ENCODE data around the gene DOCK6.

The DOCK6 gene

GRCh38 chr19:11221082-11221598, 41.2 kb downstream of the DOCK6 start:
- FAIRE-seq = no peak

- no peak for FAIRE-seq
Measured at GRCh38 chr19:11214387-11214786, 47.9 kb downstream of the DOCK6 start.

- no peak for FAIRE-seq
Measured at GRCh38 chr19:11210656-11210928, 51.7 kb downstream of the DOCK6 start.

GRCh38 chr19:11209839-11210655, 52.3 kb downstream of the DOCK6 start:
- FAIRE-seq = no peak

GRCh38 chr19:11208561-11209471, 53.5 kb downstream of the DOCK6 start:
- FAIRE-seq = no peak

- FAIRE-seq = no peak
Measured at GRCh38 chr19:11205939-11206570, 56.3 kb downstream of the DOCK6 start.

DNA sequence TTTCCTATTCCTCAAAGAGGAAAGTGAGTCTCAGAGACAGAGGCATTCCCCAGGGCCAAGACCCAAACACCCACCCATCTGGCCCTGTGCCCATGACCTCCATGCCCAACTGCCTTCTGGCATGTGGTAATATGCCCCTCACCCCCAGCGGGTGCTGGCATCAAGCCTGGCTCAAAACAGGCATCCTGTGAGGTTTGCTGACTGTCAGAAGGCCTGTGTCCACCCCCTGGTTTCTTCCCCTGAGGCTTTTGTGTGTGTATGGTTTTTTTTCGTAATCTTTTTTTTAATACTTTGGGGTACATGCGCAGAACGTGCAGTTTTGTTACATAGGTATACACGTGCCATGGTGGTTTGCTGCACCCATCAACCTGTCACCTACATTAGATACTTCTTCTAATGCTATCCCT, 57.4 kb downstream of the DOCK6 start:
- no peak for FAIRE-seq

DNA sequence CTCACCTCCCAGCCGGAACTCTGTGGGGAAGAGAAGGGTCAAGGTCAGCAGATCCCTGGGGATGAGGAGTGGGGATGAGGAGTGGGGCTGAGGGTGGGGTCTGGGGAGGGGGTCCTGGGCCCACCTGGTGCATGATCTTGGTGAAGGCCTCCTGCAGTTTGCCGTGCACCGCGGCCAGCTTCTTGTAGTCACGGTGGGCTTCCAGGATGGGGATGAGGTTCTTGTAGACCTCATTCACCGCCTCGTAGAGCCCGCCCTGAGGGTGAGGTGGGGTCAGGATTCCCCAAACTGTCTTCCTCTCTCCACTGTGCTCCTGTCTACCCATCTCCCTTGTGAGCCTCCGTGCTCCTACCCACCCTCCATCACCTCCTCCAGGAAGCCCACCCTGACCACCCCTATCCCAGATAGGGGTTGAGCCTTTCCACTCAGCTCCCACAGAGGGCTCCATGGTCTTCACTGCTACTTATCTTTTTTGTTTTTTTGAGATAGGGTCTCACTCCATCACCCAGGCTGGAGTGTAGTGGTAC, 58.2 kb downstream of the DOCK6 start:
- no peak for FAIRE-seq

DNA sequence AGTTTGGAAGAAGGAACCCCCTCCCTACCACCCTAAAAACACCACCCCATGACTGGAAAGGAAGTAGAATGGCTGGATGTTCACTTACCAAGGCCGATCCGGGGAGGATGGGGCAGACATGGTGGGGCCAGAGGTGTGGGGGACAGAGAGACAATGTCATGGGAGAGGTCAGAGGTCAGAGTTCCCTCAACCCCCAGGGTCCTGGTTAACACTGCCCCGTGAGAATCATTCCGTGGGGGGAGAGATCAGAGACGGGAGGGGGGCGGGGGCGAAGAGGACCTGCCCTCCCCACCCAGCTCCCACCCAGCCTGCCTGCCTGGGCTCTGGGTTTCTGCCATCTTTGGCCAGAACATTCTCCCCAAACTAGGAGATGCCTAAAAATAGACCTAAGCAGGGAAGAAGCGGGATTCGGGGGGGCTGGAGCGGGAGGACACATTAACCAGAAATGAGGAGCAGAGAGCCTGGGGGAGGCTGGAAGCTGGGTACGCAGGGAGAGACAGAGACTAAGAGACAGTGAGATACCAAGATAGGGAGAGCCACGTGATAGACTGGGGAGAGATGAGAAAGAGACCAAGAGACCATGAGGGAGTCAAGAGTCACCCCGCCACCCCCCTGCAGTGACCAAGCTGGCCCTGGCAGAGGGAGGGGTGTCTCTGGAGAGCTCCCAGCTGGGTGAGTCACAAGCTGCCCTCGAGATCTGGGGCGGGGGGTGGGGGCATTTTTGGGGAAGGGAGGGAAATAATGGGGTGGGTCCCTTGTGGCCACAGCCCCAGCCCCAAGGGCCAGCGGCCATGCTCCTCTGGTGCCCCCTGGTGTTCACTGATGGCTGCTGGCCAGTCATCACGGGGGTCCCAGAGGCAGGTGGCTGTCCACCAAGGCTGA, 58.9 kb downstream of the DOCK6 start:
- no peak for FAIRE-seq

- no peak for FAIRE-seq
Measured at GRCh38 chr19:11202488-11203193, 59.7 kb downstream of the DOCK6 start.

- FAIRE-seq = no peak
Measured at GRCh38 chr19:11201791-11202190, 60.5 kb downstream of the DOCK6 start.

DNA sequence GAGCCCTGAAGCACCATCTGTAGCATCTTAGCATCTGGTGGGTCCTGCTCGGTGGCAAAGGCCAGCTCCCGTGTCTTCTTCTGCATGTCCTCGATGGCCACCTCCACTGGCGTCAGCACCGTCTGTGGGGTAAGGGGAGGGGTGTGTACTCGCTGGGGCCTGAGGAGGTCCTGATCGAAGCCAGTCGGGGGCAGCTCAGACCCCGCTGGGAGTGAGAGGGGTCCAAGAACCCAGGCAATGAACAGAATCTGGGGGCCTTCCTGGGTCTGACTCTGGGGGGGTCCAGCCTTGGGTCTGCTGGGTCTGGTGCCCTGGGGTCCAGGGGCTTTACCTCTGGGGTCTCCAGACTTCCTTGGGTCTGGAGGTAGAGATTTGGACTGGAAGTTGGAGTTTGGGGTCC, 61.4 kb downstream of the DOCK6 start:
- FAIRE-seq = no peak

- FAIRE-seq = no peak
Measured at GRCh38 chr19:11200015-11200574, 62.2 kb downstream of the DOCK6 start.

GRCh38 chr19:11199517-11199916, 62.8 kb downstream of the DOCK6 start:
- FAIRE-seq = no peak

DNA sequence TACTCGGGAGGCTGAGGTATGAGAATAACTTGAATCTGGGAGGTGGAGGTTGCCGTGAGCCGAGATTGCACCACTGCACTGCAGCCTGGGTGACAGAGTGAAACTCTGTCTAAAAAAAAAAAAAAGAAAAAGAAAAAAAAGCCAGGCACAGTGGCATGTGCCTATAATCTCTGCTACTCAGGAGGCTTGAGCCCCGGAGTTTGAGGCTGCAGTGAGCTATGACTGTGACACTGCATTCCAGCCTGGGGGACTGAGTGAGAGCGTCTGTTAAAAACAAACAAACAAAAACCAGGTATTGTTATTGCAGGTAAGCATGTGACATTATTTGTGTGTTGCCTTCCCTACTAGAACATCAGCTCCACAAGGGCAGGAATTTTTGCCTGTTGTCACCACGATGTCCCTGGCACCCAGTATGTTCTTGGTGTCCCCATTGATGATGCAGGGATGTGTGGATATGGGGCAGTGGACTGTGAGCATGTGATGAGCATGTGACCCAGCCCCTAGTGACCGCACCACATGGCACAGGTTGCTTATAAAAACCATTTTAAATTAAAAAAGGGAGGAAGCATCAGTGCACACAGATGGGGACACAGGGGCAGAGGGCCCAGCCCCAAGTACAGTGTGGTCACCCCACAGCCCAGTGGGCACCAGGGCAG, 63.4 kb downstream of the DOCK6 start:
- FAIRE-seq = no peak

- FAIRE-seq = no peak
Measured at GRCh38 chr19:11198175-11198534, 64.2 kb downstream of the DOCK6 start.

GRCh38 chr19:11197291-11198174, 64.8 kb downstream of the DOCK6 start, which contains the start of gene KANK2:
KANK2 (minus strand) TSS chr19:11197545; CDS start chr19:11194511, 3,034 bp downstream.
- FAIRE-seq = no peak

- no peak for FAIRE-seq
Measured at GRCh38 chr19:11196406-11197287, 65.7 kb downstream of the DOCK6 start.

Measured in TTC549 (cell line).